Smooth muscle cell (in vitro differentiated cells): Measurements from ENCODE around the gene ITGAE. TPM values are rescaled to one million over a fixed set of nuclear protein-coding genes. Genes with fewer than 3 reads are reported as not detected.
A peak's percentile ranks its signal among the peaks of the same experiment; 100 is the strongest.

Experiments
- DNase-seq: peaks from one replicate; lab custom pipeline; 2025; ENCODE audit not compliant: unreplicated experiment; lab: John Stamatoyannopoulos, UW
- H2AFZ ChIP-seq: fragments of 200-600 bp; sonication (generic); 2 replicates; pipeline ENCODE4 v1.6.0; 2016; ENCODE audit warnings: antibody characterized with exemption, low read depth, mild to moderate bottlenecking
- H3F3A ChIP-seq: fragments of 200-600 bp; sonication (generic); 2 replicates; pipeline ENCODE4 v1.6.0; 2017; ENCODE audit warnings: antibody characterized with exemption, low read depth
- H3K27ac ChIP-seq: fragments of 200-600 bp; sonication (generic); 2 replicates; pipeline ENCODE4 v1.5.1; 2016; ENCODE audit warnings: low read depth, mild to moderate bottlenecking
- H3K27me3 ChIP-seq: fragments of 200-600 bp; sonication (generic); 2 replicates; pipeline ENCODE4 v1.6.1; 2016; ENCODE audit warnings: low read depth, mild to moderate bottlenecking
- H3K36me3 ChIP-seq: fragments of 200-600 bp; sonication (generic); 2 replicates; pipeline ENCODE4 v1.5.1; 2016; ENCODE audit warnings: low read depth
- H3K4me1 ChIP-seq: fragments of 200-600 bp; sonication (generic); 2 replicates; pipeline ENCODE4 v1.5.1; 2016; ENCODE audit warnings: low read depth
- H3K4me2 ChIP-seq: fragments of 200-600 bp; sonication (generic); 2 replicates; pipeline ENCODE4 v1.6.0; 2016; ENCODE audit warnings: mild to moderate bottlenecking
- H3K4me3 ChIP-seq: fragments of 200-600 bp; sonication (generic); 2 replicates; pipeline ENCODE4 v1.5.1; 2016; ENCODE audit warnings: mild to moderate bottlenecking
- H3K79me2 ChIP-seq: fragments of 200-600 bp; sonication (generic); 2 replicates; pipeline ENCODE4 v1.6.0; 2016; ENCODE audit warnings: low read depth, mild to moderate bottlenecking
- H3K9ac ChIP-seq: fragments of 200-600 bp; sonication (generic); 2 replicates; pipeline ENCODE4 v1.6.0; 2016; ENCODE audit warnings: low read depth
- H3K9me3 ChIP-seq: fragments of 200-600 bp; sonication (generic); replicated peaks from 2 replicates; pipeline ENCODE4 v1.5.1; 2016; ENCODE audit warnings: low read depth
- H4K20me1 ChIP-seq: fragments of 200-600 bp; sonication (generic); 2 replicates; pipeline ENCODE4 v1.6.0; 2016; ENCODE audit warnings: low read depth
- WGBS: methylation state at CpG from one replicate; pipeline ENCODE4 v1.1.7; 2016; ENCODE audit warnings: low lambda C conversion rate; 5-methylcytosine and 5-hydroxymethylcytosine counted together
- polyA plus RNA-seq: library from polyadenylated mRNA; unstranded; fragments of >200 nt; fragmentation: Nextera tagmentation; extraction: Ambion mirVana; gene quantifications from 2 replicates; pipeline ENCODE4 v1.2.1, GENCODE V29; 2016
- total RNA-seq: library from RNA; depleted of rRNA; stranded (reverse); fragments of >200 nt; gene quantifications from 2 replicates; pipeline ENCODE4 v1.2.3, GENCODE V29; 2014
- TF ChIP-seq, protein P1 (sequence below): fragments of 200-600 bp; sonication (generic); IDR thresholded peaks from 2 replicates; pipeline ENCODE4 v1.5.1; 2017; ENCODE audit warnings: borderline replicate concordance, mild to moderate bottlenecking, antibody characterized with exemption; ENCODE audit not compliant: insufficient read depth, poor library complexity, severe bottlenecking

The ITGAE gene
- total and polyA plus RNA-seq, 2 experiments from 2014 or later = 43.8 to 66.7 TPM

DNA sequence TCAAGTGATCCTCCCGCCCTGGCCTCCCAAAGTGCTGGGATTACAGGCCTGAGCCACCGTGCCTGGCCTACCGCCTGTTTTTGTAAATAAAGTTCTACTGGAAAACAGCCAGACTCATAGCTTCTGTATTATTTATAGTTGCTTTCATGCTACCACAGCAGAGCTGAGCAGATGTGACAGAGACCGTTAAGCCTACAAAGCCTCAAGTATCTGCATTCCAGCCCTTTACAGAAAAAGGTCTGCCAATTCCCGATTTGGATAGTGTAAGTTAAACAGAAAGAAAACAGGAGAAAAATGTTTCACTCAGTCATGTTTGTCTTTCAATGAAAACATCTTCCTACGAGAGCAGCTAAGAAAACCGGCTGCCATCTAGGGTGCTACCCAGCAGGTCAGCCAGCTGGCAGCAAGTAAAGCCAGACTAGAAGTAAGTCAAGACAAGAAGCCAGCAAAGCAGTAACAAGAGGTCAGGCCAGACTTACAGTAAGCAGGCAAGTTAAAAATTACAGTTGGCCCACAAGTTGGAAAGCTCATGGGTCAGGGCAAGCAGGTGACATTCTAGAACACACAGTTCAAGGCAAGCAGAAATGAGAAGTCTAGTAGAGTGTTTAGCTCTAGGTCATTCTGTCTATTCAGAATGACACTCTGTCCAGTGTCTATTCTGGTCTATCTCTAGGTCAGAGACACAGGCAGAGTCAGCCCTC is 27.3 kb upstream of the ITGAE start:
- Histone ChIP-seq H3K27ac (peak overlapping the region; percentile 75), H3K4me1 (no peaks in the 10 kb centered on the region), H3K4me2 (peak overlapping the region; percentile 15)

DNA sequence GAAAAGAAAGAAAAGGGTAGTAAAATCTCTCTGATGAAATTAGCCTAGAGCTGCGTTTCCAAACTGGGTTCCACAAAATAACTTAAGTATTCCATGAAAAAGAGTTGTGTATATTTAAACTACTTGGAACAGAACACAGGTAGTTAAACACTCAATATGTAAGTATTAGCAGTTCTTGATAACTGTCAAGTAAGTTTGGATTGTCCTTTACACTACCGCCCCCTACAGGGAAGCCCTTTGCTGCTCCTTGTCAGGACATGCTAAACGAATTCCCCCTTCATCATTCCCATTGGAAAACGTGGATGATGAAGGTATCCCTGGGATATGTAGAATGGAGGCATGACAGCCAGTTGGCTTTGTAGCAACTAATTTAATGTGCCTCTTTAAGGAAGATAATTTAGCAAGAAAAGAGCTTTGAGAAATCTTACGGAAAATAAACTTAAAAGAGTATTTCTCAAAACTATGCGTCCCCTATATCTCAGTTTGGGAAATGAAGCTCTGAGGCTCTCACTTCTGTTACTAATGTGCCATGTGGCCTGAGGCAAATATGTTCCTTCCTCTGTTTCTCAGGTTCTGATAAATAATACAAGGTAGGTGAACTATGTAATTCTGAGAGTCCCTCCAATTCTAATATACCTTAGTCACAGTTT is 26.3 kb upstream of the ITGAE start:
- DNase-seq = no peak
- TF ChIP-seq, protein P1, sequence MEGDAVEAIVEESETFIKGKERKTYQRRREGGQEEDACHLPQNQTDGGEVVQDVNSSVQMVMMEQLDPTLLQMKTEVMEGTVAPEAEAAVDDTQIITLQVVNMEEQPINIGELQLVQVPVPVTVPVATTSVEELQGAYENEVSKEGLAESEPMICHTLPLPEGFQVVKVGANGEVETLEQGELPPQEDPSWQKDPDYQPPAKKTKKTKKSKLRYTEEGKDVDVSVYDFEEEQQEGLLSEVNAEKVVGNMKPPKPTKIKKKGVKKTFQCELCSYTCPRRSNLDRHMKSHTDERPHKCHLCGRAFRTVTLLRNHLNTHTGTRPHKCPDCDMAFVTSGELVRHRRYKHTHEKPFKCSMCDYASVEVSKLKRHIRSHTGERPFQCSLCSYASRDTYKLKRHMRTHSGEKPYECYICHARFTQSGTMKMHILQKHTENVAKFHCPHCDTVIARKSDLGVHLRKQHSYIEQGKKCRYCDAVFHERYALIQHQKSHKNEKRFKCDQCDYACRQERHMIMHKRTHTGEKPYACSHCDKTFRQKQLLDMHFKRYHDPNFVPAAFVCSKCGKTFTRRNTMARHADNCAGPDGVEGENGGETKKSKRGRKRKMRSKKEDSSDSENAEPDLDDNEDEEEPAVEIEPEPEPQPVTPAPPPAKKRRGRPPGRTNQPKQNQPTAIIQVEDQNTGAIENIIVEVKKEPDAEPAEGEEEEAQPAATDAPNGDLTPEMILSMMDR = peak; percentile 63
- no peaks in the 10 kb centered on the region for H3F3A ChIP-seq
- WGBS = 65% methylated on average over 6 of the region's 6 CpGs
- H3K4me2 ChIP-seq = no peak overlapping the region
- H3K27me3 ChIP-seq = no peaks in the 10 kb centered on the region
- H3K4me1 ChIP-seq = no peaks in the 10 kb centered on the region
- H3K27ac ChIP-seq = no peak overlapping the region
- H3K9me3 ChIP-seq = no peaks in the 10 kb centered on the region
- peaks cover 9% of the 10 kb centered on the region for H3K79me2 ChIP-seq
- H4K20me1 ChIP-seq = peaks cover 23% of the 10 kb centered on the region
- no peak overlapping the region for H3K9ac ChIP-seq
- H2AFZ ChIP-seq = no peak overlapping the region
- H3K36me3 ChIP-seq = peaks cover 9% of the 10 kb centered on the region
- H3K4me3 ChIP-seq = no peak overlapping the region

More for the DNA sequence above, 27.3 kb upstream of the ITGAE start:
- Histone ChIP-seq H3K36me3 (peaks cover 8% of the 10 kb centered on the region), H2AFZ (no peak overlapping the region), H3K79me2 (peaks cover 9% of the 10 kb centered on the region), H3K4me3 (no peak overlapping the region), H3K9ac (no peak overlapping the region), H4K20me1 (peaks cover 23% of the 10 kb centered on the region), H3K27me3 (no peaks in the 10 kb centered on the region), H3K9me3 (no peaks in the 10 kb centered on the region), H3F3A (no peaks in the 10 kb centered on the region)
- DNase-seq = no peak
- 44% methylated on average over 7 of the region's 7 CpGs for WGBS
- TF ChIP-seq, protein P1 = no peak

DNA sequence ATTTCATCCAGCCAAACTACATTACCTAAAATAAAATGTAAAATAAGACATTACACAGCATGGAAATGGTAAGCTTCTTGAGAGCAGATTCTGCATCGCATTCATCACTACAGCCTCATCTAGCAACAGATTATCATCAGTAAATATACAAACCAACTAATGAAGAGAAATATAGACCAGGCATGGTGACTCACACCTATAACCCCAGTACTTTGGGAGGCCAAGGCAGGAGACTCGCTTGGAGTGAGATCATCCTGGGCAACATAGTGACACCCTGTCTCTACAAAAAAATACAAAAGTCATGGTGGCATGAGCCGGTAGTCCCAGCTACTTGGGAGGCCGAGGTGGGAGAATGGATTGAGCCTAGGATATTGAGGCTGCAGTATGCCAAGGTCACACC is 25.2 kb upstream of the ITGAE start:
- peak overlapping the region; percentile 33 for H3K9ac ChIP-seq
- no peak overlapping the region for H2AFZ ChIP-seq
- H3F3A ChIP-seq = no peaks in the 10 kb centered on the region
- H3K4me1 ChIP-seq = no peaks in the 10 kb centered on the region
- H3K79me2 ChIP-seq = peaks cover 9% of the 10 kb centered on the region
- TF ChIP-seq, protein P1 = no peak
- no peaks in the 10 kb centered on the region for H3K27me3 ChIP-seq
- WGBS = 67% methylated on average over 4 of the region's 4 CpGs
- peaks cover 16% of the 10 kb centered on the region for H3K36me3 ChIP-seq
- H3K4me2 ChIP-seq = no peak overlapping the region
- H3K27ac ChIP-seq = peak overlapping the region; percentile 72
- no peaks in the 10 kb centered on the region for H3K9me3 ChIP-seq
- no peak overlapping the region for H3K4me3 ChIP-seq
- DNase-seq = no peak
- H4K20me1 ChIP-seq = peaks cover 23% of the 10 kb centered on the region
